Measurements from ENCODE around the gene ELOB. TPM values are rescaled to one million over a fixed set of nuclear protein-coding genes. Genes with fewer than 3 reads are reported as not detected.

The ELOB gene
- total RNA-seq, 1 donor from 2014 or later: 311 TPM

GRCh38 chr16:2799205-2799858 lies 22.3 kb upstream of the ELOB start:
- no peak for DNase-seq (ENCODE audit: low read depth)

GRCh38 chr16:2798723-2799204 lies 21.7 kb upstream of the ELOB start:
- no peak for TF ChIP-seq CTCF (conservative IDR thresholded peaks at IDR 0.05; ENCODE audit: low read depth, low read length)
- H3K4me3 ChIP-seq (ENCODE audit: low read depth, low read length): no peak overlapping the region
- no peak for DNase-seq (ENCODE audit: low read depth)

More at GRCh38 chr16:2799205-2799858, 22.3 kb upstream of the ELOB start:
- TF ChIP-seq CTCF (conservative IDR thresholded peaks at IDR 0.05; ENCODE audit: low read depth, low read length): no peak
- no peak overlapping the region for H3K4me3 ChIP-seq (ENCODE audit: low read depth, low read length)

- no peak overlapping the region for H3K4me3 ChIP-seq (ENCODE audit: low read depth, low read length)
- DNase-seq (ENCODE audit: low read depth): no peak
- TF ChIP-seq CTCF (conservative IDR thresholded peaks at IDR 0.05; ENCODE audit: low read depth, low read length): no peak
Observed at GRCh38 chr16:2795395-2796143, 18.5 kb upstream of the ELOB start.

GRCh38 chr16:2792940-2793339 lies 15.9 kb upstream of the ELOB start:
- H3K4me3 ChIP-seq (ENCODE audit: low read depth, low read length): no peak overlapping the region
- TF ChIP-seq CTCF (conservative IDR thresholded peaks at IDR 0.05; ENCODE audit: low read depth, low read length): no peak
- no peak for DNase-seq (ENCODE audit: low read depth)

- no peak for TF ChIP-seq CTCF (conservative IDR thresholded peaks at IDR 0.05; ENCODE audit: low read depth, low read length)
- DNase-seq (ENCODE audit: low read depth): no peak
- no peak overlapping the region for H3K4me3 ChIP-seq (ENCODE audit: low read depth, low read length)
Observed at GRCh38 chr16:2791174-2791573, 14.1 kb upstream of the ELOB start.

GRCh38 chr16:2790631-2791030 lies 13.6 kb upstream of the ELOB start:
- no peak for TF ChIP-seq CTCF (conservative IDR thresholded peaks at IDR 0.05; ENCODE audit: low read depth, low read length)
- no peak for DNase-seq (ENCODE audit: low read depth)
- no peak overlapping the region for H3K4me3 ChIP-seq (ENCODE audit: low read depth, low read length)

Data from epithelial cell of proximal tubule (primary cell).